ENCODE data around the gene MOSPD2.

Gene MOSPD2

DNA sequence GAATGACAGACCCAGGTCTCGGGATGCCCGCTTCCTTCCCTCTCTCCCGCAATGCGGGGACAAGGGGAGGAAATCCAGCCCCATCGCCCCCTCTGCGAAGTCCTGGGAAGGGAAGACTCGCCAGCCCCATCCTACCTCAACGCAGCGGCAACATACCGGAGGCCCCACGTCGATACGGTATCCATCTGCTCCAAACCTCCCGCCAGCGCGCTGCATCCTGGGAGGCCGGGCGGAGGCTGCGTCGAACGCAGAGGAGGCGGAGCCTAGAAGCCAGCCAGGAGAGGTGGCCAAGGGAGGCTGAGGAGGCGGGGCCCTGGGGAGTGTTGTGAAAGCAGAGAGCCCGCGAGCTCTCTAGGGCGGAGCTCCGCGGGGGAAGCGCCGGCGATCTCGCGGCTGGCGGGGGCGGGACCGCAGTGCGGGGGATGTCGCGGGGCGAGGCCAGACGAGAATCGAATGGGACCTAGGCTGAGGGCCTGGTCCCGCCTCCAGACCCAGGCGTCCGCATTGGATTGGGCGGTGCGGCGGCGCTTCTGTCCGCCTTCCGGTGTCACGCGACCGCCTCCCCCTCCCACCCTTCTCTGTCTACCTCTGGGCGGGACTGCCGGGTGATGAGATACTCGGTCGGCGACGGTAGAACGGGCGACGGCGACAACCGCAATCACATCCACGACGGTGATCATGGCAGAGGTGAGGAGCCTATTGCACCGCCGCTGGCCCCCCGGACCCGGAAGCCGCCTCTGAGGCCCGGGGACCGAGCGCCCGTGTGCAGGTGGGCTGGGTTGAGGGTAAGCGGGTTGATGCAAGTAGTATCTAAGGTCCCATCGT is at the start of gene MOSPD2, which contains the start of gene FANCB:
Gene MOSPD2, plus strand, starts transcription at position 571 of the 825 bp plus-strand sequence. Its CDS starts 108 bp downstream, at position 679.
Gene FANCB, minus strand, starts transcription at position 219 of the 825 bp plus-strand sequence. CDS start 7,559 bp downstream, outside the sequence.
- TF ChIP-seq REST (IDR thresholded peaks at IDR 0.05; ENCODE audit: low read depth) (no peak), CEBPB (IDR thresholded peaks at IDR 0.05) (peak; percentile 58; the same call in 1 of the 2 replicates), RAD21 (IDR thresholded peaks at IDR 0.05; ENCODE audit: low read depth) (no peak), CREB1 (IDR thresholded peaks at IDR 0.05; ENCODE audit: low read depth) (no peak), ZBTB7A (IDR thresholded peaks at IDR 0.05; ENCODE audit: low read depth) (no peak), EGR1 (IDR thresholded peaks at IDR 0.05) (peak; percentile 71; the same call in 1 of the 2 replicates), YY1 (IDR thresholded peaks at IDR 0.05; ENCODE audit: low read depth) (no peak), MAX (IDR thresholded peaks at IDR 0.05) (peak; percentile 85), FOXM1 (IDR thresholded peaks at IDR 0.05; ENCODE audit: borderline replicate concordance, low read depth) (no peak), NFIC (IDR thresholded peaks at IDR 0.05) (no peak), TCF12 (IDR thresholded peaks at IDR 0.05; ENCODE audit: low read depth) (peak; percentile 21; the same call in 1 of the 2 replicates), EP300 (IDR thresholded peaks at IDR 0.05; ENCODE audit: borderline replicate concordance) (no peak), TEAD4 (IDR thresholded peaks at IDR 0.05) (no peak), TAF1 (IDR thresholded peaks at IDR 0.05; ENCODE audit: low read depth) (peak; percentile 36; the same call in 1 of the 2 replicates)
- TF ChIP-seq, protein P1, sequence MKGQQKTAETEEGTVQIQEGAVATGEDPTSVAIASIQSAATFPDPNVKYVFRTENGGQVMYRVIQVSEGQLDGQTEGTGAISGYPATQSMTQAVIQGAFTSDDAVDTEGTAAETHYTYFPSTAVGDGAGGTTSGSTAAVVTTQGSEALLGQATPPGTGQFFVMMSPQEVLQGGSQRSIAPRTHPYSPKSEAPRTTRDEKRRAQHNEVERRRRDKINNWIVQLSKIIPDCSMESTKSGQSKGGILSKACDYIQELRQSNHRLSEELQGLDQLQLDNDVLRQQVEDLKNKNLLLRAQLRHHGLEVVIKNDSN (IDR thresholded peaks at IDR 0.05), result peak; percentile 58

DNA sequence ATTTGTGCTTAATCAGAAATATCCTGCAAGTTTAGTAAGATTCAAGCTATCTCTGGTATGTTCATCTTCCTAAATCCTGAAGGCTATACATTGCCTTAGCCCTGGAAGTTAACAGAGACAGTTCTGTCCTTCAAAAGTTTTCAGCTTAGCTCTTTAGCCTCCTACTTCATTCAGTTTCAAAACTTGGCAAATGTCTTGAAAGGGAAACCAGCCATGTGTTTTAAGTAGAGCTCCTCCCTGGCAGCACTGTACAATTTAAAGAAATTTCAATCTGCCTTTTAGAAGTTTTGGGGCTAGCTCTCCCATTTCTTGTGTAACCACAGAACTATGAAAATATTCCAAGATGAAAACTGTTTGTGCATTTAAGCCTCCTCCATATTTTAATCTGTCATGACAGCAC is 47.4 kb upstream of the MOSPD2 start:
- TF ChIP-seq FOXM1 (IDR thresholded peaks at IDR 0.05; ENCODE audit: borderline replicate concordance, low read depth), result no peak
- no peak for TF ChIP-seq TCF12 (IDR thresholded peaks at IDR 0.05; ENCODE audit: low read depth)
- no peak for TF ChIP-seq EP300 (IDR thresholded peaks at IDR 0.05; ENCODE audit: borderline replicate concordance)
- no peak for TF ChIP-seq NFIC (IDR thresholded peaks at IDR 0.05)
- TF ChIP-seq EGR1 (IDR thresholded peaks at IDR 0.05), result no peak
- no peak for TF ChIP-seq CREB1 (IDR thresholded peaks at IDR 0.05; ENCODE audit: low read depth)
- TF ChIP-seq YY1 (IDR thresholded peaks at IDR 0.05; ENCODE audit: low read depth), result no peak
- TF ChIP-seq TAF1 (IDR thresholded peaks at IDR 0.05; ENCODE audit: low read depth), result no peak
- TF ChIP-seq RAD21 (IDR thresholded peaks at IDR 0.05; ENCODE audit: low read depth), result no peak
- no peak for TF ChIP-seq MAX (IDR thresholded peaks at IDR 0.05)
- no peak for TF ChIP-seq CEBPB (IDR thresholded peaks at IDR 0.05)

GRCh38 chrX:14826319-14826718 is 46.9 kb upstream of the MOSPD2 start:
- TF ChIP-seq CREB1 (IDR thresholded peaks at IDR 0.05; ENCODE audit: low read depth) (no peak), FOXM1 (IDR thresholded peaks at IDR 0.05; ENCODE audit: borderline replicate concordance, low read depth) (no peak), EGR1 (IDR thresholded peaks at IDR 0.05) (no peak), TAF1 (IDR thresholded peaks at IDR 0.05; ENCODE audit: low read depth) (no peak), TEAD4 (IDR thresholded peaks at IDR 0.05) (no peak), REST (IDR thresholded peaks at IDR 0.05; ENCODE audit: low read depth) (no peak), NFIC (IDR thresholded peaks at IDR 0.05) (no peak), RAD21 (IDR thresholded peaks at IDR 0.05; ENCODE audit: low read depth) (no peak), MAX (IDR thresholded peaks at IDR 0.05) (no peak), CEBPB (IDR thresholded peaks at IDR 0.05) (no peak), TCF12 (IDR thresholded peaks at IDR 0.05; ENCODE audit: low read depth) (no peak), YY1 (IDR thresholded peaks at IDR 0.05; ENCODE audit: low read depth) (no peak), EP300 (IDR thresholded peaks at IDR 0.05; ENCODE audit: borderline replicate concordance) (no peak), ZBTB7A (IDR thresholded peaks at IDR 0.05; ENCODE audit: low read depth) (no peak)
- TF ChIP-seq, protein P1 (IDR thresholded peaks at IDR 0.05), result no peak

DNA sequence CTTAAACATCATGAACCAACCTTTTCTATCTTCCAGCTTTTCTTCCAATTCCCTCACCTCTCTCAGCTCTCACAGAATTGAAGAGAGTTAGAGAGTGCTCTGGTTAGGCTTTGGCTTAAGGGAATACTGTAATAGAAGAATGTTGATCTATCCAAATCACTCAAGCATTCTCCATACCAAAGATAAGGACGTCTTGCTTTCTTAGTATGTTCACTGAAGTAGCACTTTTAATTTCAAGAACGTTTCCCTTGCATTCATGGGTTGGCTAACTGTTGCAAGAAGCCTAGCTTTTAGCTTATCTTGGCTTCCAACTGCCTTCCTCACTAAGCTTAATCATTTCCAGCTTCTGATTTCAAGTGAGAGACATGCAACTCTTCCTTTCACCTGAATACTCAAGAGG is 43.6 kb upstream of the MOSPD2 start:
- TF ChIP-seq TCF12 (IDR thresholded peaks at IDR 0.05; ENCODE audit: low read depth), result no peak
- TF ChIP-seq REST (IDR thresholded peaks at IDR 0.05; ENCODE audit: low read depth), result no peak
- TF ChIP-seq EP300 (IDR thresholded peaks at IDR 0.05; ENCODE audit: borderline replicate concordance), result no peak
- TF ChIP-seq EGR1 (IDR thresholded peaks at IDR 0.05), result no peak
- no peak for TF ChIP-seq NFIC (IDR thresholded peaks at IDR 0.05)
- TF ChIP-seq ZBTB7A (IDR thresholded peaks at IDR 0.05; ENCODE audit: low read depth), result no peak
- TF ChIP-seq, protein P1 (IDR thresholded peaks at IDR 0.05), result no peak
- no peak for TF ChIP-seq CREB1 (IDR thresholded peaks at IDR 0.05; ENCODE audit: low read depth)
- TF ChIP-seq TEAD4 (IDR thresholded peaks at IDR 0.05), result no peak

Data from Ishikawa (cell line).